GM03348 (cell line): ENCODE data around the gene FCER2.
"Not testable (repeated sequence)": the region's sequence is repeated elsewhere in the genome, so short reads cannot be mapped to it uniquely, and the experiment has no call there.

Source experiments
- DNase-seq: peaks from one replicate; pipeline ENCODE4 v3.0.0; 2012; ENCODE audit warnings: low spot score

The FCER2 gene

DNA sequence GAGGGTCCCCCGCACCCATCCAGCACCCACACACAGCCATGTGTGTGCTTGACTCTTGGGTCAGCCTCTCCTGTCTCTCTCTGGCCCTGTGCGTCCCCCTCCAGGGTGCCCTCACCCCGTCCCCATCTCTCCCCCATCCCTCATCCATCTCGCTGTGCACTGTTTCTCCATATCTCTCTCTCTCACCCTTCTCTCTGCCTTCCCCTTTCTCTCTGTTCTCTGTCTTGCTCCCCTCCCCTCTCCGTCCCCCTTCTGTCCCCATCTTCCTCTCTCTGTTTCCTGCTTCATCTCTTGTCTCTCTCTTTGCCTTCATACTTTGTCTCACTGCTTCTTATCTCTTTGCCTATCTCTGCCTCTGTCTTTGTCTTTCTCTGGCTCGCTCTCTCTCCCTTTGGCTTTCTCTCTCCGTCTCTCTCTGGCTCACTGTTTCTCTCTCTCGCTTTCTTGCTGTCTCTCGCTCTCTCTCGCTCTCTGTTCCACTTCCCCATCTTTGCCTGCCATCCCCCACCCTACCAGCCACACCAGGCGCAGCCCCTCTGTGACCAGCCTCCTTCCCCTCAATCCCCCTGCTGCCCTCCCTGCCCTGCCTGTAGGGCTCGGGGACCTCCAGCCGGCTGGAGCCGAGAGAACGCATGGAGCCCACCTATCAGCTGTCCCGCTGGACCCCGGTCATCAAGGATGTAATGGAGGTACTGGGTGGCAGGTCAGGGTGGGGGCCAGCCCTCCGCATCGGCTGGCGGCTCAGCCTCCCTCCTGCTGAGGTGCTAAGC lies 56.1 kb downstream of the FCER2 start:
- DNase-seq = no peak

- DNase-seq = no peak
These were observed 56.8 kb downstream of the FCER2 start for GRCh38 chr19:7645163-7645562.

GRCh38 chr19:7644550-7644877 lies 57.4 kb downstream of the FCER2 start:
- no peak for DNase-seq

GRCh38 chr19:7643629-7644549 lies 58.0 kb downstream of the FCER2 start:
- DNase-seq = not testable (repeated sequence)

DNA sequence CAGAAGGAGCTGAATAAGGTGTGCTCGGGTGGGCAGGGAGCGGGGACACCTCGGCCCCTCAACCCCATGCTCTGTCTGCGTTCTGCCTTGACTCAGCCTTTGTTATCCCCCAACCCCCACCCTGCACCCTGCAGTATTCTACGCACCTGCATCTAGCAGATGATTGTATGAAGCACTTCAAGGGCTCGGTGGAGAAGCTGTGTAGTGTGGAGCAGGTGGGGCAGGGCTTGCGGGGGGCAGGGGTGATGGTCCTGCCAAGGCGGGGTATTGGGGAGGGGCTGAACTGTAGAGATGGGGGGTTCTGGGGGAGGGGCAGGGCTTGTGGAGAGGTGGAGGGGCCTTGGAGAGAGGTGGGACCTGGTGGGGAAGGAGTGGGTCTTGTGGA lies 58.9 kb downstream of the FCER2 start:
- no peak for DNase-seq

DNA sequence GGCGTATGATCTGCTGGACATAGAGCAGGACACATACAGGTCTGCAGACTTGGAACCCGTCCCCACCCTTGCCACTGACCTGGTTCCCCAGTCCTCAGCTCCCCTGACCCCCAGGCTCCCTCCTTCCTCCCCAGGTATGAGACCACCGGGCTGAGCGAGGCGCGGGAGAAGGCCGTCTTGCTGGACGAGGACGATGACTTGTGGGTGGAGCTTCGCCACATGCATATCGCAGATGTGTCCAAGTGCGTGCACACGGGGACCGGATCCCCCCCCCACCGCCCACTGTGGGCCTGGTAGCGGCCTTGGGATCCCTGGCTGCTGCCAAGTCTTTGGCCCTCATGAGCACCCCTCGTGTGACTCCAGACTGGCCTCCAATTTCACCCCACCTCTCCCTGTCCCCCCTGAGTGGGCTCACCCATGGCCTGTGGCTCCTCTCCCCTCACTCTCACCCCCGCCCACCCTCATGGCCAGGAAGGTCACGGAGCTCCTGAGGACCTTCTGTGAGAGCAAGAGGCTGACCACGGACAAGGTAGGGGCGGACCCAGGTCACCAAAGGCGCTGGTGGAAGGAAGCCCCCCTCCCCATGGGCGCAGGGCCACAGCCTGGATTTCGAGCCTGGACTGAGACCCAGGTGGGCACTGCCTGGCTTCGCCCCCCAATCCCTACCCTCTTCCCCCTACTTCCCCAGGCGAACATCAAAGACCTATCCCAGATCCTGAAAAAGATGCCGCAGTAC lies 59.5 kb downstream of the FCER2 start:
- DNase-seq = no peak

- DNase-seq = no peak
These were observed 60.3 kb downstream of the FCER2 start for GRCh38 chr19:7641290-7642276.

GRCh38 chr19:7640803-7641202 lies 61.1 kb downstream of the FCER2 start:
- DNase-seq = no peak

DNA sequence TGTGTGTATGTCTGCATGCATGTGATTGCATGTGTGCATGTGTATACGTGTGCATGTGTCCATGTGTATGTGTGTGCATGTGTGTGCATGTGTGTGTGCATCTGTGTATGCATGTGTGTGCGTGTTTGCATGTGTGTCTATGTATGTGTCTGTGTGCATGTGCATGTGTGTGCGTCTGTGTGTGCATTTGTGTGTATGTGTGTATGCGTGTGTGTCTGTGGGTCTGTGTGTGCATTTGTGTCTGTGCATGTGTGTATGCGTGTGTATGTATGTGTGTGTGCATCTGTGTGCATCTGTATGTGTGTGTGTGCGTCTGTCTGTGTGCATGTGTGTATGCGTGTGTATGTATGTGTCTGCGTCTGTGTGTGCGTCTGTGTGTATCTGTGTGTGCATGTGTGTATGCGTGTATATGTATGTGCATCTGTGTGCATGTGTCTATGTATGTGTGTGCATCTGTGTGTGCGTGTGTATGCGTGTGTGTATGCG lies 62.0 kb downstream of the FCER2 start:
- no peak for DNase-seq

DNA sequence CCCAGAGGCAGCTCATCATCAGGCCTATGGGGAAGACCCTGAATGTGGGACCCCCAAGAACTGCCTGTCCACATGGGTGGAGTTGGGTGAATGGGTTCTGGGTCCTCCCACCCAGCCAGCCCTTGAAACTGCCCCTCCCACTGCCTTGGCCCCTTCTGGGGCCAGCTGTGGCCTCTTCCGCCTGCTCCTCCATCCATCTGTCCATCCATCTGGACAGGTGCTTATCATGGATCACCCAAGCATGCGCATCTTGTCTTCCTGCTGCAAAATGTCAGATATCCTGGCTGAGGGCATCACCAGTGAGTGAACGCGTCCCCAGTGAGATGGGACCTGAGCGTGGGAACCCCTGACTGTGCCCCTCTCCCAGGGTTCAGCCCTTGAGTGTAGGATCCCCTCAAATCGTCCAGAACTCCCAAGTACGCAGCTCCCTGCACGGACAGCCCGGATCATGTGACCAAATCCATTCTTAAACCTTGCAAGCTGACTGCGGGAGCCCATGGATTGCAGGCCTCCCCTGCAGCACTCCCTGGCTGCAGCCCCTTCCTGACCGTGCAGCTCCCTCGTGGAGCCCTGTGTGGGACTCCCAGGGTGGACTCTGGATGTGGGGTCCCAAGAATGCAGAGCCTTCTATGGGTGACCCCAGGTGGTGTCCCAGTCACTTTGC lies 63.0 kb downstream of the FCER2 start:
- no peak for DNase-seq
